GM23338 (cell line): ENCODE measurements around the gene GRID2.
A peak's percentile ranks its signal among the peaks of the same experiment; 100 is the strongest.

Source experiments
- CREB1 ChIP-seq: fragments of 250-450 bp; sonication (Bioruptor Pico); IDR thresholded peaks from 2 replicates; pipeline ENCODE4 v1.5.0; 2020; ENCODE audit warnings: low read depth, mild to moderate bottlenecking, moderate library complexity
- CTCF ChIP-seq, 2 experiments: fragments of 200-600 bp in 1 of 2; sonication (generic) in 1 of 2; conservative IDR thresholded peaks; 2 replicates each; pipeline versions ENCODE4 v1.5.1 to v1.6.1; 2016 to 2017; ENCODE audit warnings: antibody characterized with exemption in 2 of 2, low read depth in 2 of 2, mild to moderate bottlenecking in 2 of 2, moderate library complexity in 1 of 2
- EZH2 ChIP-seq: fragments of 200-600 bp; sonication (generic); IDR thresholded peaks from one replicate; pipeline ENCODE4 v1.8.0; 2017; ENCODE audit warnings: antibody characterized with exemption, mild to moderate bottlenecking, low read depth; ENCODE audit not compliant: unreplicated experiment
- EZH2phosphoT487 ChIP-seq: fragments of 200-600 bp; sonication (generic); IDR thresholded peaks from one replicate; pipeline ENCODE4 v1.8.1; 2018; ENCODE audit warnings: antibody characterized with exemption; ENCODE audit not compliant: unreplicated experiment
- NANOG ChIP-seq: IDR thresholded peaks from 2 replicates; pipeline ENCODE4 v1.6.1; 2016; ENCODE audit warnings: antibody characterized with exemption, borderline replicate concordance
- POLR2AphosphoS5 ChIP-seq: IDR thresholded peaks from 2 replicates; pipeline ENCODE4 v1.6.1; 2016; ENCODE audit warnings: antibody characterized with exemption, low read depth
- STAT1 ChIP-seq: IDR thresholded peaks from one replicate; pipeline ENCODE4 v1.6.1; 2016; ENCODE audit warnings: antibody characterized with exemption; ENCODE audit not compliant: unreplicated experiment
- ZNF114 ChIP-seq: fragments of 250-450 bp; sonication (Bioruptor Pico); IDR thresholded peaks from 2 replicates; pipeline ENCODE4 v1.5.0; 2020; ENCODE audit warnings: mild to moderate bottlenecking, moderate library complexity
- ZNF331 ChIP-seq: fragments of 250-450 bp; sonication (Bioruptor Pico); IDR thresholded peaks from 2 replicates; pipeline ENCODE4 v1.5.0; 2020; ENCODE audit warnings: low read depth, mild to moderate bottlenecking, moderate library complexity
- TF ChIP-seq, protein P1 (sequence below): IDR thresholded peaks from 2 replicates; pipeline ENCODE4 v1.6.1; 2016; ENCODE audit warnings: antibody characterized with exemption
- TF ChIP-seq, protein P2 (sequence below): IDR thresholded peaks from one replicate; pipeline ENCODE4 v1.6.1; 2018; ENCODE audit warnings: antibody characterized with exemption; ENCODE audit not compliant: unreplicated experiment

DNA sequence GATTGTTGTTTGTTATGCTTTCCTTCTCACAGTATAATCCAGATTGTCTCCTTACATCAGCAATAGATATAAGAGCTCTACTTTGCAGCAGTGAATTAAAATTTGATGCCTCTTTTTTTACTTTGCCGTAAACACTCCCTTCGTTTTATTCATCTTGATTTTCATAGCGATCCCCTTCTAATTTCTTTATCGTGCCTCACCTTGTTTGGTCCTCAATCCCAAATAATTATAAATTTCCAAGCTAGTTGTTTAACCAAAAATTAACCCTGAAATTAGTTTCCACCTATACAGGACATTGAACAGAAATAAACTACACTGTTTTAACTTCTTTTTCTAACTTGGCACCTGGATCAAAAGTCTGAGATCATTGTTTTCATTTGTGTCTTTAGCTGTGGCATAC lies 35.1 kb upstream of the GRID2 start:
- TF ChIP-seq CTCF (conservative IDR thresholded peaks at IDR 0.05; ENCODE audit: low read depth in 2 of 2) (no peak), NANOG (no peak), POLR2AphosphoS5 (peak; percentile 11; the same call in 1 of the 2 replicates), EZH2 (no peak), ZNF331 (CRISPR knock-in tag) (no peak), CREB1 (CRISPR knock-in tag) (no peak), EZH2phosphoT487 (no peak), ZNF114 (CRISPR knock-in tag) (no peak), STAT1 (no peak)
- TF ChIP-seq, protein P1, sequence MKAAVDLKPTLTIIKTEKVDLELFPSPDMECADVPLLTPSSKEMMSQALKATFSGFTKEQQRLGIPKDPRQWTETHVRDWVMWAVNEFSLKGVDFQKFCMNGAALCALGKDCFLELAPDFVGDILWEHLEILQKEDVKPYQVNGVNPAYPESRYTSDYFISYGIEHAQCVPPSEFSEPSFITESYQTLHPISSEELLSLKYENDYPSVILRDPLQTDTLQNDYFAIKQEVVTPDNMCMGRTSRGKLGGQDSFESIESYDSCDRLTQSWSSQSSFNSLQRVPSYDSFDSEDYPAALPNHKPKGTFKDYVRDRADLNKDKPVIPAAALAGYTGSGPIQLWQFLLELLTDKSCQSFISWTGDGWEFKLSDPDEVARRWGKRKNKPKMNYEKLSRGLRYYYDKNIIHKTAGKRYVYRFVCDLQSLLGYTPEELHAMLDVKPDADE = no peak
- TF ChIP-seq, protein P2, sequence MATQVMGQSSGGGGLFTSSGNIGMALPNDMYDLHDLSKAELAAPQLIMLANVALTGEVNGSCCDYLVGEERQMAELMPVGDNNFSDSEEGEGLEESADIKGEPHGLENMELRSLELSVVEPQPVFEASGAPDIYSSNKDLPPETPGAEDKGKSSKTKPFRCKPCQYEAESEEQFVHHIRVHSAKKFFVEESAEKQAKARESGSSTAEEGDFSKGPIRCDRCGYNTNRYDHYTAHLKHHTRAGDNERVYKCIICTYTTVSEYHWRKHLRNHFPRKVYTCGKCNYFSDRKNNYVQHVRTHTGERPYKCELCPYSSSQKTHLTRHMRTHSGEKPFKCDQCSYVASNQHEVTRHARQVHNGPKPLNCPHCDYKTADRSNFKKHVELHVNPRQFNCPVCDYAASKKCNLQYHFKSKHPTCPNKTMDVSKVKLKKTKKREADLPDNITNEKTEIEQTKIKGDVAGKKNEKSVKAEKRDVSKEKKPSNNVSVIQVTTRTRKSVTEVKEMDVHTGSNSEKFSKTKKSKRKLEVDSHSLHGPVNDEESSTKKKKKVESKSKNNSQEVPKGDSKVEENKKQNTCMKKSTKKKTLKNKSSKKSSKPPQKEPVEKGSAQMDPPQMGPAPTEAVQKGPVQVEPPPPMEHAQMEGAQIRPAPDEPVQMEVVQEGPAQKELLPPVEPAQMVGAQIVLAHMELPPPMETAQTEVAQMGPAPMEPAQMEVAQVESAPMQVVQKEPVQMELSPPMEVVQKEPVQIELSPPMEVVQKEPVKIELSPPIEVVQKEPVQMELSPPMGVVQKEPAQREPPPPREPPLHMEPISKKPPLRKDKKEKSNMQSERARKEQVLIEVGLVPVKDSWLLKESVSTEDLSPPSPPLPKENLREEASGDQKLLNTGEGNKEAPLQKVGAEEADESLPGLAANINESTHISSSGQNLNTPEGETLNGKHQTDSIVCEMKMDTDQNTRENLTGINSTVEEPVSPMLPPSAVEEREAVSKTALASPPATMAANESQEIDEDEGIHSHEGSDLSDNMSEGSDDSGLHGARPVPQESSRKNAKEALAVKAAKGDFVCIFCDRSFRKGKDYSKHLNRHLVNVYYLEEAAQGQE = no peak
